ENCODE results near the gene PDZD2.
"Not testable (repeated sequence)": the region's sequence is repeated elsewhere in the genome, so short reads cannot be mapped to it uniquely, and the experiment has no call there.

Gene PDZD2

GRCh38 chr5:31730139-31730538, 91.2 kb downstream of the PDZD2 start:
- TF ChIP-seq CTCF (IDR thresholded peaks at IDR 0.05), result no peak
- DNase-seq (ENCODE audit: low spot score), result no peak
- no peak overlapping the region for H3K27ac ChIP-seq
- no peak overlapping the region for H3K4me3 ChIP-seq

GRCh38 chr5:31731016-31731415, 92.1 kb downstream of the PDZD2 start:
- no peak for TF ChIP-seq CTCF (IDR thresholded peaks at IDR 0.05)
- Histone ChIP-seq H3K4me3 (no peak overlapping the region), H3K27ac (no peak overlapping the region)
- no peak for DNase-seq (ENCODE audit: low spot score)

GRCh38 chr5:31731710-31732301, 92.9 kb downstream of the PDZD2 start:
- no peak overlapping the region for H3K4me3 ChIP-seq
- no peak for DNase-seq (ENCODE audit: low spot score)
- no peak overlapping the region for H3K27ac ChIP-seq
- TF ChIP-seq CTCF (IDR thresholded peaks at IDR 0.05), result no peak

GRCh38 chr5:31732821-31733220, 93.9 kb downstream of the PDZD2 start:
- DNase-seq (ENCODE audit: low spot score); H3K27ac ChIP-seq; H3K4me3 ChIP-seq: not testable (repeated sequence)

- no peak for TF ChIP-seq CTCF (IDR thresholded peaks at IDR 0.05)
- DNase-seq (ENCODE audit: low spot score), result no peak
- Histone ChIP-seq H3K27ac (no peak overlapping the region), H3K4me3 (no peak overlapping the region)
Observed at GRCh38 chr5:31733371-31733770, 94.4 kb downstream of the PDZD2 start.

GRCh38 chr5:31736127-31736526, 97.2 kb downstream of the PDZD2 start:
- no peak for DNase-seq (ENCODE audit: low spot score)

GRCh38 chr5:31738199-31738598, 99.3 kb downstream of the PDZD2 start:
- TF ChIP-seq CTCF (IDR thresholded peaks at IDR 0.05), result no peak
- DNase-seq (ENCODE audit: low spot score), result no peak
- no peak overlapping the region for H3K4me3 ChIP-seq
- no peak overlapping the region for H3K27ac ChIP-seq

More at GRCh38 chr5:31736127-31736526, 97.2 kb downstream of the PDZD2 start:
- Histone ChIP-seq H3K4me3 (no peak overlapping the region), H3K27ac (no peak overlapping the region)
- no peak for TF ChIP-seq CTCF (IDR thresholded peaks at IDR 0.05)

- Histone ChIP-seq H3K27ac (no peak overlapping the region), H3K4me3 (no peak overlapping the region)
- TF ChIP-seq CTCF (IDR thresholded peaks at IDR 0.05), result no peak
- no peak for DNase-seq (ENCODE audit: low spot score)
Observed at GRCh38 chr5:31741496-31741895, 102.6 kb downstream of the PDZD2 start.
